NCI-H510A treated with DMSO at 0.1 percent for 48 hours (cell line): ENCODE results near the gene EXOSC5.
"Not testable (repeated sequence)": the region's sequence is repeated elsewhere in the genome, so short reads cannot be mapped to it uniquely, and the experiment has no call there.

Source experiments
- DNase-seq: peaks from one replicate; lab custom pipeline; 2025; lab: John Stamatoyannopoulos, UW

Gene EXOSC5

GRCh38 chr19:41366089-41366488, 31.1 kb downstream of the EXOSC5 start:
- DNase-seq: no peak

DNA sequence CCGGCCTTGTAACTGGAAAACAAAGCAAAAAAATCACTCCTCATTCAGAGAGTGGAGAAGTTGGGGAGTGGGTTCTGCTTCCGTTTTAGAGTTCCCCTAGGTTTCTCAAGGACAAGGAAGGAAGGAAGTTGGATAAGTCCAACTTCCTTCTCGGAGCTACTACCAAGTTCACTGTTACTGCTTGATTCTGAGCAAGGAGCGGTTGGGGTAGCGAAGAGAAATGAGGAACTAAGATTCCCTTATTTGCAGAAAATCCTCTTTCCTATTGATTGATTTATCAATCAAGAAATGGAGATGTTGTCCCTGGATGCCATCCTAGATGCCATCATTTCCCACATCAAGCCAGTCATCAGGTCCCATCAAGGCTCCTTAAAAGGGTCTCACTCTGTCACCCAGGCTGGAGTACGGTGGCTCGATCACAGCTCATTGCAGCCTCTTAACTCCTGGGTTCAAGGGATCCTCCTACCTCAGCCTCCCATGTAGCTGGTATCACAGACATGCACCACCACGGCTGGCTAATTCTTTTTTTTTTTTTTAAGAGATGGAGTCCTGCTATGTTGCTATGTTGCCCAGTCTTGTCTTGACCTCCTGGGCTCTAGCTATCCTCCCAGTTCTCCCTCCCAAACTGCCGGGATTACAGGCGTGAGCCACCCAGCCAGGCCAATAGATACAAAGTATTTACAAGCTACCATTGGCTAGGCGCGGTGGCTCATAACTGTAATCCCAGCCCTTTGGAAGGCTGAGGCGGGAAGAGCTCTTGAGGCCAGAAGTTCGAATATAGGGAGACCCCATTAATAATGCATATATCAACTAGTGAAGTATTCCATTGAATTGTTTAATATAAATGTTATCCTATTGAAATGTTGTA, 32.4 kb downstream of the EXOSC5 start:
- no peak for DNase-seq

- DNase-seq: peak; percentile 98
These were observed 33.2 kb downstream of the EXOSC5 start, which contains the start of gene B9D2 for GRCh38 chr19:41363753-41364523. Gene B9D2, minus strand, starts transcription at chr19:41364149. Its CDS starts 630 bp downstream, at chr19:41363519.

DNA sequence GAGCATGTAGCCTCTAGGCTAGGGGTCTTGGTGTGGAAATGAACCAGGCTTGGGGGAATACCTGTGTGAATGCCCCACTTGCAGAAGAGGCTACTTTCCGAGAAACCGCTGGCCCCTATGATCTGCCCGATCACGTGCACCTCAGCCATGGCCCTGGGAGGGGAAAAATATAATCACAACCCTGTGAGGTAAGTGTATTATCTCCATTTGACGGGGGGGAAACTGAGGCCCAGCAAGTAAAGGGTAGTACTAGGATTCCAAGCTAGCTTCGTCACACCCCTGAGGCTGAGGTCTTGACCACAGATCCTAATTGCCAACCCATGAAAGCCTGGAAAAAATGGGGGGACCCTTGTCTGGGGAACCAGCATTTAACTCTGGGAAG, 33.8 kb downstream of the EXOSC5 start:
- DNase-seq: no peak

DNA sequence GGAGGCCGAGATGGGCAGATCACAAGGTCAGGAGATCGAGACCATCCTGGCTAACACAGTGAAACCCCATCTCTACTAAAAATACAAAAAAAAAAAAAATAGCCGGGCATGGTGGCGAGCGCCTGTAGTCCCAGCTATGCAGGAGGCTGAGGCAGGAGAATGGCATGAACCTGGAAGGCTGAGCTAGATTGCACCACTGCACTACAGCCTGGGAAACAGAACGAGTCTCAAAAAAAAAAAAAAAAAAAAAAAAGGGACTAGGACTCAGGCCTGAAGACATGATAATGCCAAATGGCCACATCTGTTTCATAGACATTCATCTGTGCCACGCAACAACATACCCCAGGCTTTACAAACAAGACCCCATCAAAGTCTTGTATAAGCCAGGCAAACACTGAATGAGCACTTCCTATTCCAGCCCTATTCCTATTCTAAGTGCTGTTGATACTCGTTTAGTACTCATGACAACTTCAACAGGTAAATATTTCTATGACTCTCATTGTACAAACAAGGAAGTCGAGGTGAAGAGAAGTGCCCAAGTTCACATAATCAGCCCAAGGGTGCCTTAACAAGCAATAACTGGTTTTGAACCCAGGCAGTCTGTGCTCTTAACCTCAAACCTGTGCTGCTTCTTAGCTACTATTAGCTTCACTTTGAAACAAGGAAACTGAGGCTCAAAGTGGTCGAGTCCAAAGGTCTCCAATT, 34.9 kb downstream of the EXOSC5 start:
- peak; percentile 45 for DNase-seq

- no peak for DNase-seq
These were observed 37.4 kb downstream of the EXOSC5 start for GRCh38 chr19:41359741-41360140.

GRCh38 chr19:41357746-41358145, 39.4 kb downstream of the EXOSC5 start:
- DNase-seq: no peak

DNA sequence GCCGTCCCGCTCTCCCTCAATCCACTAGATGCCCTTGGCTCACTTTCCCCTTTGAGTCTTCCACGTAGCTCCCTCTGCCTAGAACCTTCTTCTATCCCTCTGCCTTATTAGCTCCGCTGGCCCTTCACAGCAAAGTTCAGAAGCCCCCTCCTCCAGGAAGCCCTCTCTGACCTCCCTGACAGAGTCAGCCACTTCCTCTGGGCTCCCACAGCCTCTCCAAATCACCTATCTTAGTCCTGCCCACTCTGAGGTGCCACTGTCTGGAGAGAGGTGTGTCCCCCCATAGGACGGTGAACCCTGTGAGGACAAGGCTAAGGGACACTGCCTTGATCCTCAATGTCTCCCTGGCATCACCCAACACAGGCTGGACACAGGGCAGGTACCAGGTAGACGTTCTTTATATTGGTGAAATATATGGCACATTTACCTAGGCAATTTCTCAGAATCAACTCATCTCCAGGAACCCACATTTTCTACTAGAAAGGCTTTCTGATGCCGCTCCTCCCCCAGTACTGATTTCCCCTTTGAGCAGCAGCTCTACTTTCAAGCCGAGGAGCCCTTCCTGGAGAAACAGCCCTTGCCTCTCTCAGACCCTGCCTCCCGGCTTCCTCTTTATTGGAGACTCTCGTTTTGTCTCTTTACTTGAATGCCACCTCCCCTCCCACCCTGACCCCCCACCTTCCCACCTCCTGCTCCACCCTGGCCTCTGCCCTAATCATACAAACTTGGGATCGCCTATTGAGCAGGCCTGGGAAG, 40.0 kb downstream of the EXOSC5 start:
- DNase-seq: no peak

DNA sequence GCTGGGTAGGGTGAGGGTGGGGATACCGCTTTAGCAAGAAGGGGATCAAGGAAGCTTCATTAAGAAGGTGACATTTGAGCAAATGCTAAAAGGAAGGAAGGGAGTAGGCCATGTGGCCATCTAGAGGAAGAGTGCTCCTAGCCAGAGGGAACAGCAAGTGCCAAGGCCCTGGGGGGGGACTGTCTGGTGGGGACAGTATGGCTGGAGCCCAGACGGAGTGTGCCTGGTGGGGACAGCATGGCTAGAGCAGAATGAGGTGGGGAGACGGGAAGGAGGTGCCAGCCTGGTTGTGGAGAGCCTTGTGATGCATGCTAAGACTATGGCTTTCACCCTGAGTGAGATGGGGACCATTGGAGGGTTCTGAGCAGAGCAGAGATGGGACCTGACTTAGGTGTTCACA, 41.4 kb downstream of the EXOSC5 start:
- DNase-seq: no peak

GRCh38 chr19:41355035-41355434, 42.1 kb downstream of the EXOSC5 start:
- DNase-seq: no peak

DNA sequence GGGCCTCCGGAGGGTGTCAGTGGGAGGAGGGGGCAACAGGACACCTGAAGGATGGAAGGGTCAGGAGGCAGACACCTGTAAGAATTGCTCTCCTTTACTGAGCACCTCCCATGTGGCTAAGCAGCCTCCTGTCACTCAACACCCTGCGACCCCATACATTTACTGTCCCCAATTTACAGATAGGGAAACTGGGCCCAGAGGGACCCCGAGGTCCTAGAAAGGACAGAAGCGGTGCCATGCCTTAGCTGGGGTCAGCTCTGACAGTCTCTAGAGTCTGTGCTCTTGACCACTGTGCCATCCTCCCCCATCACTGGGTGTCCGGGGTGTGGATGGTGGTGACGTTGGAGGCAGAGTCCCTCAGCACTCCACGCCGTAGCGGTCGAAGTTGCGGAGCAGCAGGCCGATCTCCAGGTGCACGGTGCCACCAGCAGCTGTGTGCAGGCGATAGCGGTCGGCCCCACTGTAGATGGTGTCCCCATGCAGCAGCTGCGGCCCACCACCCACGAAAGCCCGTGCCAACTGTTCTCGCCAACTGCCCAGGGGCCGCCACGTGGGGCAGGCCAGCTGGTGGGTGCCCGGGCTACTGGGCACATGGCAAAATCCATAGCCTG, 42.7 kb downstream of the EXOSC5 start:
- no peak for DNase-seq

DNA sequence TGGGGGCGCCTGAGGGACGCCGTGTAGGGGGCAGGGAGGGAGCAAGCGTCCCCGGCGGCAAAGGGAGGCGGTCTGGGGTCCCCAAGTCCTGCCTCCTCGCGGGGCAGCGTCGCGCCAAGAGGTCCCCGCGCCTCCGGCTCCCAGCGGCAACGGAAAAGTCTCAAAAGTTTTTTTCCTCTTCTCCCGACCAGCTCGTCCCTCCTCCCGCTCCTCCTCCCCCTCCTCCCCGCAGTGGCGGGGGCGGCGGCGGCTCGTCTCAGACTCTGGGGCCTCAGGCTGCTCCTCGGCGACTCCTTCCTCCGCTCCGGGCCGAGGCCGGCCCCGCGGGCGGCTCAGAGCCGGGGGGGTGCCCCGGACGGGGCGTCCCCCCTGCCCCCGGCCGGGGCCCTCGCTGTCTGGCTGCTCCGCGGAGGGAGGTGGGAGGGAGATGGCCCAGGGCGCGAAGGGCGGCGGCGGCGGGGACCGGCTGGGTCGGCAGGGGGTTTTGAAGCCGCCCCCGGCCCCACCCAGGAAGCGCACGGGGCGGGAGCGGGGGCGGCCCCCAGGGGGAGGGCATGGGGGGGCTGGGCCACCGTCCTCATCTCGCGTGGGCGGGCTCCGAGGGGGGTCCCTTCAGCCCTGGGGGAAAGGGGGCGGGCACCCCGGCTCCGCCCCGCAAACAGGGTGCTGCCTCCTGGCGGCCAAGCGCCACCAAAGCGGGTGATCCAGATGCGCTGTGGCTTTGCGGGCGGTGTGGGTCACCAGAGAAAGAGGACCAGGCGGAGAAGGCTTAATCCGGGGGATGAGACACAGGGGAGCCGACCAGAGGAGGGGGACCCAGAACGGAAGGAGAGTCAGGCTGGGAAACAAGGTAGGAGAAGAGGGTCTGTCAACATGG, 43.5 kb downstream of the EXOSC5 start, which contains the start of gene TGFB1:
Gene TGFB1 (minus strand): TSS at position 457 of the 877 bp plus-strand sequence. CDS start 878 bp downstream, outside the sequence.
- DNase-seq: peak; percentile 52

- DNase-seq: peak; percentile 49
These were observed 44.3 kb downstream of the EXOSC5 start for GRCh38 chr19:41352609-41353465.

DNA sequence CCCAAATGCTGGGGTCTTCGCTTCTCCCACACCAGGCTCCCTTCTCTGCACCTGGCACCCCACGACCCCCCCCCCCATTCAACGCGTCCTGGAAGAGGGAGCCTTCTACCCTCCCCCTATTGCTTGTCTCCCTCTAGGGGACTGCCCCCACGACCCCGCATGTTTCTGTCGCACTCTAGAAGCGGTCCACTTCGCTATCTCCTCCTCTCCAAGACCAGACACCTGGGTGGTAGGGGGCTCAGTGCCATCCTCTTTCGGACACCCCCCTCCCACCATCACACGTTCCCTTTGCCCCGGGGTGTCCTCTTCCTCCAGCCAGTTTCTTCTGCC, 44.9 kb downstream of the EXOSC5 start:
- DNase-seq: no peak

GRCh38 chr19:41351339-41352245, 45.6 kb downstream of the EXOSC5 start:
- DNase-seq: no peak

- no peak for DNase-seq
These were observed 46.3 kb downstream of the EXOSC5 start for GRCh38 chr19:41350735-41351338.

DNA sequence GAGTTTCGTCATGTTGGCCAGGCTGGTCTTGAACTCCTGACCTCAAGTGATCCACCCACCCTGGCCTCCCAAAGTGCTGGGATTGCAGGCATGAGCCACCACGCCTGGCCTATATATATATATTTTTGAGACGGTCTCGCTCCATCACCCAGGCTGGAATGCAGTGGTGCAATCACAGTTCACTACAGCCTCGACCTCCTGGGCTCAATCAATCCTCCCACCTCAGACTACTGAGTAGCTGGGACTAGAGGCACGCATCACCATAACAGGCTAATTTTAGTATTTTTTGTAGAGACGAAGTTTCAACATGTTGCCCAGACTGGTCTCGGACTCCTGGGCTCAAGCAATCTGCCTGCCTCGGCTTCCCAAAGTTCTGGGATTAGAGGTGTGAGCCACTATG, 50.2 kb downstream of the EXOSC5 start:
- not testable (repeated sequence) for DNase-seq

DNA sequence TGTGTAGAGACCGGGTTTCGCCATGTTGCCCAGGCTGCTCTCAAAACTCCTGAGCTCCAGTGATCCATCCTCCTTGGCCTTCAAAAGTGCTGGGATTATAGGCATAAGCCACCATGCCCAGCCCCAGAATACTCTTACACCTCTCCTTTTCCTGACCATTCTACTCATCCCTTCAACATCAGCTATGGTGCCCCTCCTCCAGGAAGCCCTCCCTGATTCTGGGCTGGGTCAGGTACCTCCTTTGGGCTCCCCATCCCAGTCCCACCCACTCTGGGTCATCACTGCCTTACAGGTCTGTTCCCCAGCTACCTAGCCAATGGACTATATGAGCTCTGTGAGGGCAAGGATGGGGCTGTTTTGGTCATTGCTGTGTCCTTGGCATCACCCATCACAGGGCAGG, 53.0 kb downstream of the EXOSC5 start:
- no peak for DNase-seq
